K562 (cell line): ENCODE measurements around the gene ITPRIP. TPM values are rescaled to one million over a fixed set of nuclear protein-coding genes. Genes with fewer than 3 reads are reported as not detected.

Experiments
- ATAC-seq: fragments of 200-7000 bp; cut with Tn5 transposase; 3 replicates; pipeline ENCODE4 v1.9.1; 2020; ENCODE audit warnings: moderate library complexity
- BruUV-seq: library from RNA; stranded (reverse); fragments of 400-500 nt; replicated peaks from 2 replicates; lab custom pipeline; 2021; lab: Mats Ljungman, UMichigan
- CTCF ChIA-PET: fragments of 300-600 bp; formaldehyde crosslinking; extraction: SDS; loops from one replicate; lab custom pipeline; 2021; ENCODE audit warnings: low intra/inter-chr PET ratio; lab: Yijun Ruan, JAX
- POLR2A ChIA-PET: fragments of 300-600, 350-650 bp; sonication (Branson Sonifier 250); formaldehyde crosslinking; extraction: SDS; loops from one replicate; lab custom pipeline; 2021; ENCODE audit warnings: antibody characterized with exemption, inconsistent platforms; lab: Yijun Ruan, JAX
- DNase-seq, 4 experiments: peaks; one replicate each; pipeline versions ENCODE4 v3.0.0 to v3.0.0-alpha.2; 2011 to 2018; ENCODE audit warnings: low spot score in 3 of 4, mixed read lengths in 3 of 4; ENCODE audit errors: extremely low read depth in 1 of 4
- FAIRE-seq: peaks from 2 replicates; lab custom pipeline; 2011; peaks lifted over from hg19 to GRCh38; lab: Jason Lieb, UNC
- H2AFZ ChIP-seq: 2 replicates; pipeline ENCODE4 v1.6.0; 2011; ENCODE audit warnings: low read depth, low read length, control low read depth, inconsistent platforms
- H3K27ac ChIP-seq: fragments of 200-600 bp; 3 replicates; pipeline ENCODE4 v1.8.0; 2011; ENCODE audit warnings: low read depth, mild to moderate bottlenecking, control low read depth, inconsistent platforms, low read length, moderate library complexity, mixed read lengths; ENCODE audit errors: extremely low read depth
- H3K27me3 ChIP-seq, 2 experiments: fragments of 300-600 bp in 1 of 2; 2 replicates in 1 of 2; 3 replicates in 1 of 2; pipeline versions ENCODE4 v1.6.0 to v1.8.0; 2011; ENCODE audit warnings: inconsistent platforms in 2 of 2, low read length in 2 of 2, mild to moderate bottlenecking in 1 of 2, mixed read lengths in 1 of 2, moderate library complexity in 1 of 2; ENCODE audit not compliant: control insufficient read depth in 2 of 2, insufficient read depth in 2 of 2
- H3K36me3 ChIP-seq: fragments of 300-600 bp; 3 replicates; pipeline ENCODE4 v1.8.0; 2011; ENCODE audit warnings: mild to moderate bottlenecking, low read length, inconsistent platforms; ENCODE audit not compliant: control insufficient read depth, insufficient read depth
- H3K4me1 ChIP-seq, 2 experiments: fragments of 200-600 bp in 1 of 2; replicated peaks in 1 of 2; 2 replicates in 1 of 2; 3 replicates in 1 of 2; pipeline versions ENCODE4 v1.5.1 to v1.8.0; 2011; ENCODE audit warnings: inconsistent platforms in 2 of 2, low read length in 2 of 2, mild to moderate bottlenecking in 1 of 2, mixed read lengths in 1 of 2, moderate library complexity in 1 of 2; ENCODE audit not compliant: control insufficient read depth in 2 of 2, insufficient read depth in 2 of 2
- H3K4me2 ChIP-seq: 2 replicates; pipeline ENCODE4 v1.6.1; 2011; ENCODE audit warnings: low read length, control low read depth, inconsistent platforms, mixed read lengths; ENCODE audit not compliant: insufficient read depth
- H3K4me3 ChIP-seq: fragments of 200-600 bp; sonication (generic), shearing (Covaris generic); 2 replicates; pipeline ENCODE4 v1.5.1; 2016; ENCODE audit warnings: control low read depth, inconsistent platforms
- H3K79me2 ChIP-seq: fragments of 200-600 bp; 3 replicates; pipeline ENCODE4 v1.8.0; 2011; ENCODE audit warnings: low read length, inconsistent platforms; ENCODE audit not compliant: control insufficient read depth, insufficient read depth
- H3K9ac ChIP-seq, 2 experiments: 2 replicates each; pipeline versions ENCODE4 v1.6.0 to v1.6.1; 2011; ENCODE audit warnings: low read depth in 2 of 2, low read length in 2 of 2, control low read depth in 1 of 2, inconsistent platforms in 1 of 2, mild to moderate bottlenecking in 1 of 2, mixed read lengths in 1 of 2; ENCODE audit not compliant: insufficient read depth in 1 of 2
- H3K9me1 ChIP-seq: one replicate; pipeline ENCODE4 v1.6.0; 2011; ENCODE audit warnings: inconsistent platforms, mild to moderate bottlenecking, low read length, moderate library complexity; ENCODE audit not compliant: control insufficient read depth, insufficient read depth
- H3K9me3 ChIP-seq: replicated peaks from 2 replicates; pipeline ENCODE4 v1.5.1; 2011; ENCODE audit warnings: low read depth, low read length, inconsistent platforms; ENCODE audit not compliant: control insufficient read depth, insufficient read depth
- H4K20me1 ChIP-seq: replicated peaks from 2 replicates; pipeline ENCODE4 v1.6.1; 2011; ENCODE audit warnings: low read length, inconsistent platforms, mixed read lengths; ENCODE audit not compliant: control insufficient read depth, insufficient read depth
- BRD4 ChIP-seq: fragments of 200-600 bp; sonication (generic); IDR thresholded peaks from 2 replicates; pipeline ENCODE4 v1.6.1; 2017; ENCODE audit warnings: inconsistent platforms
- HMG20A ChIP-seq: fragments of 450-650 bp; formaldehyde crosslinking; conservative IDR thresholded peaks from 2 replicates; pipeline ENCODE4 v1.4.0; 2020; ENCODE audit warnings: mild to moderate bottlenecking, mixed read lengths
- NFIC ChIP-seq: fragments of 450-650 bp; IDR thresholded peaks from 2 replicates; pipeline ENCODE4 v1.6.1; 2017; ENCODE audit warnings: mild to moderate bottlenecking, inconsistent platforms
- ZNF224 ChIP-seq: sonication (generic); formaldehyde crosslinking; IDR thresholded peaks from 2 replicates; pipeline ENCODE4 v1.8.0; 2022; ENCODE audit warnings: mild to moderate bottlenecking, missing genetic modification reagents
- ZZZ3 ChIP-seq: fragments of 450-650 bp; IDR thresholded peaks from 2 replicates; pipeline ENCODE4 v1.6.1; 2016; ENCODE audit warnings: antibody characterized with exemption, mild to moderate bottlenecking, moderate library complexity
- WGBS: fragments of 100-300 bp; shearing (Covaris generic); methylation state at CpG from one replicate; pipeline ENCODE4 v1.1.6; 2016; ENCODE audit warnings: low coverage, mixed read lengths; ENCODE audit not compliant: insufficient coverage; ENCODE audit errors: missing lambda C conversion rate; 5-methylcytosine and 5-hydroxymethylcytosine counted together
- in situ Hi-C: fragments of 300-500 bp; cut with MboI; formaldehyde crosslinking; loops from 4 replicates; pipeline ENCODE4 v1.15.0; 2018; ENCODE audit warnings: inconsistent platforms, mixed read lengths
- intact Hi-C: fragments of 100-400 bp; cut with micrococcal nuclease; formaldehyde crosslinking; loops from 2 replicates; pipeline ENCODE4 v1.14.2; 2022
- polyA plus RNA-seq, 8 experiments: library from polyadenylated mRNA; depleted of rRNA in 4 of 8; stranded (reverse) in 5 of 8; unstranded in 3 of 8; fragments of >200 nt; fragmentation: Nextera tagmentation in 2 of 8; fragmentation: Illumina TruSeq in 1 of 8; extraction: Ambion mirVana in 2 of 8; extraction: Trizol in 1 of 8; gene quantifications; 2 replicates each; pipeline versions ENCODE4 v1.2.1 to v1.2.3, GENCODE V29; 2011 to 2014; ENCODE audit warnings: inconsistent platforms in 1 of 8, missing spikeins in 1 of 8
- total RNA-seq, 7 experiments: library from RNA; depleted of rRNA in 6 of 7; stranded (reverse); fragments of >200 nt in 6 of 7; fragmentation: Illumina TruSeq in 2 of 7; extraction: Trizol in 2 of 7; gene quantifications; 2 replicates each; pipeline versions ENCODE4 v1.2.1 to v1.2.3, GENCODE V29; 2011 to 2021; ENCODE audit warnings: low replicate concordance in 1 of 7
- TF ChIP-seq, protein P1 (sequence below): sonication (generic); formaldehyde crosslinking; IDR thresholded peaks from 2 replicates; pipeline ENCODE4 v1.8.1; 2023; ENCODE audit warnings: mild to moderate bottlenecking, missing genetic modification reagents
- TF ChIP-seq, protein P2 (sequence below): fragments of 450-650 bp; conservative IDR thresholded peaks from 2 replicates; pipeline ENCODE4 v1.6.1; 2016; ENCODE audit warnings: missing genetic modification characterization, low read depth, mild to moderate bottlenecking, control low read depth, missing compliant biosample characterization

Gene ITPRIP
- total and polyA plus RNA-seq, 9 of the 15 experiments (the other 6 are each of a cell fraction or from before 2014, with no cell fraction given), result 4.4 to 28.5 (median 10.9) TPM

DNA sequence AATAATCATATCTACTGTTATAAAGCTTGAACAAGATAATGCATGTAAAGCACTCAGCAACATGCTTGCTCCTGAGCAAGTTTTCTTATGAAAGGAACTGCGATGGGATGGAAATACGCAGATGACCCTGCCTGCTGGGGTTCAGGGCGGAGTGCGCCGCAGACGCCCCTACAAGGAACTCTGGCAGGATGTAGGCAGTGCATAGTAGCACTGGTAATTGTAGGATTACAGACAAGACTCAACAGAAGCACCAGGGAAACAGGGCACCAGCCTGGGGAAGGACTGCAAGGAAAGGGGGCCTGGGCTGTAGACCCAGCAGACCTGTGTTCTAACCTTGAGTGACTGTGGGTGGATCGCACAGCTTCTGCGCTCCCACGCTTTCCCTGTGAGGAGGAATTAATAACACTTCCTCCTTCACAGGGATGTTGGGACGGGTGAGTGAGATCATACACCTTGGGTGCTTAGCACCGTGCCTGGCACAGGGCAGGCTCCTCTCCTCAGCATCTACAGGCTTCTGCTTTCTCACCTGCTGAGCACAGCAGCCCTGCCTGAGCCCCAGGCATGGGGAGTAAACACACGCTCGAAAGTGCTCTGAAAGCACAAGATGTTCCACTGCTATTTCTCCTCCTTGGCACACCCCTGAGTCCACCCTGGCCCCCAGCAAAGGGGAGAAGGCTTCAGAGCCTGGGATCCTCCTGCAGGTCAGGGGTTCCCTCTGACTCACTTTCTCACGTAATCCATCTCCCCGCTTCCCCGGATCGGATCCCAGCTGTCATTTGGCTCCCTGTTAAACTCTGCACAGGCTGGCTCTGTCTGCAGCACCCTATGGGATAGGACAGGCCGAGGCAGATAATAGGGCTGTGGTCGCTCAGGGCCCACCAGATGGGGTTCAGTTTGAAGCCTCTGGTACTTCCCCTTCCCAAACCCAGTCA is 19.2 kb downstream of the ITPRIP start:
- no peak for DNase-seq
- TF ChIP-seq NFIC (no peak), HMG20A (CRISPR knock-in tag) (no peak), ZNF224 (CRISPR knock-in tag) (no peak), ZZZ3 (no peak), BRD4 (no peak)
- TF ChIP-seq, protein P1, sequence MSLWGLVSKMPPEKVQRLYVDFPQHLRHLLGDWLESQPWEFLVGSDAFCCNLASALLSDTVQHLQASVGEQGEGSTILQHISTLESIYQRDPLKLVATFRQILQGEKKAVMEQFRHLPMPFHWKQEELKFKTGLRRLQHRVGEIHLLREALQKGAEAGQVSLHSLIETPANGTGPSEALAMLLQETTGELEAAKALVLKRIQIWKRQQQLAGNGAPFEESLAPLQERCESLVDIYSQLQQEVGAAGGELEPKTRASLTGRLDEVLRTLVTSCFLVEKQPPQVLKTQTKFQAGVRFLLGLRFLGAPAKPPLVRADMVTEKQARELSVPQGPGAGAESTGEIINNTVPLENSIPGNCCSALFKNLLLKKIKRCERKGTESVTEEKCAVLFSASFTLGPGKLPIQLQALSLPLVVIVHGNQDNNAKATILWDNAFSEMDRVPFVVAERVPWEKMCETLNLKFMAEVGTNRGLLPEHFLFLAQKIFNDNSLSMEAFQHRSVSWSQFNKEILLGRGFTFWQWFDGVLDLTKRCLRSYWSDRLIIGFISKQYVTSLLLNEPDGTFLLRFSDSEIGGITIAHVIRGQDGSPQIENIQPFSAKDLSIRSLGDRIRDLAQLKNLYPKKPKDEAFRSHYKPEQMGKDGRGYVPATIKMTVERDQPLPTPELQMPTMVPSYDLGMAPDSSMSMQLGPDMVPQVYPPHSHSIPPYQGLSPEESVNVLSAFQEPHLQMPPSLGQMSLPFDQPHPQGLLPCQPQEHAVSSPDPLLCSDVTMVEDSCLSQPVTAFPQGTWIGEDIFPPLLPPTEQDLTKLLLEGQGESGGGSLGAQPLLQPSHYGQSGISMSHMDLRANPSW (CRISPR knock-in tag), result no peak
- TF ChIP-seq, protein P2, sequence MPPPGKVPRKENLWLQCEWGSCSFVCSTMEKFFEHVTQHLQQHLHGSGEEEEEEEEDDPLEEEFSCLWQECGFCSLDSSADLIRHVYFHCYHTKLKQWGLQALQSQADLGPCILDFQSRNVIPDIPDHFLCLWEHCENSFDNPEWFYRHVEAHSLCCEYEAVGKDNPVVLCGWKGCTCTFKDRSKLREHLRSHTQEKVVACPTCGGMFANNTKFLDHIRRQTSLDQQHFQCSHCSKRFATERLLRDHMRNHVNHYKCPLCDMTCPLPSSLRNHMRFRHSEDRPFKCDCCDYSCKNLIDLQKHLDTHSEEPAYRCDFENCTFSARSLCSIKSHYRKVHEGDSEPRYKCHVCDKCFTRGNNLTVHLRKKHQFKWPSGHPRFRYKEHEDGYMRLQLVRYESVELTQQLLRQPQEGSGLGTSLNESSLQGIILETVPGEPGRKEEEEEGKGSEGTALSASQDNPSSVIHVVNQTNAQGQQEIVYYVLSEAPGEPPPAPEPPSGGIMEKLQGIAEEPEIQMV (tag), result no peak

More for the DNA sequence above, 19.2 kb downstream of the ITPRIP start:
- Histone ChIP-seq H3K4me1 (no peaks in the 10 kb centered on the region; a peak in 2 of 5 replicates), H3K9me1 (peaks cover 15% of the 10 kb centered on the region), H3K27me3 (no peaks in the 10 kb centered on the region), H3K4me2 (no peak overlapping the region), H3K27ac (no peak overlapping the region), H3K9me3 (no peaks in the 10 kb centered on the region), H3K4me3 (no peak overlapping the region), H2AFZ (no peak overlapping the region), H3K36me3 (peaks cover 74% of the 10 kb centered on the region; the same call in 2 of the 3 replicates), H4K20me1 (peaks cover 68% of the 10 kb centered on the region), H3K9ac (no peak overlapping the region), H3K79me2 (peaks cover 98% of the 10 kb centered on the region)
- ATAC-seq (no peak), FAIRE-seq (no peak)
- WGBS, result 86% methylated on average over 14 of the region's 19 CpGs
- no TSS peak for BruUV-seq
- ChIA-PET CTCF (no interaction called here), POLR2A (no interaction called here)
- intact Hi-C loops, result no loop called here
- in situ Hi-C loops, result no loop called here
